ENCODE data around the gene PWWP2B.

Gene PWWP2B

DNA sequence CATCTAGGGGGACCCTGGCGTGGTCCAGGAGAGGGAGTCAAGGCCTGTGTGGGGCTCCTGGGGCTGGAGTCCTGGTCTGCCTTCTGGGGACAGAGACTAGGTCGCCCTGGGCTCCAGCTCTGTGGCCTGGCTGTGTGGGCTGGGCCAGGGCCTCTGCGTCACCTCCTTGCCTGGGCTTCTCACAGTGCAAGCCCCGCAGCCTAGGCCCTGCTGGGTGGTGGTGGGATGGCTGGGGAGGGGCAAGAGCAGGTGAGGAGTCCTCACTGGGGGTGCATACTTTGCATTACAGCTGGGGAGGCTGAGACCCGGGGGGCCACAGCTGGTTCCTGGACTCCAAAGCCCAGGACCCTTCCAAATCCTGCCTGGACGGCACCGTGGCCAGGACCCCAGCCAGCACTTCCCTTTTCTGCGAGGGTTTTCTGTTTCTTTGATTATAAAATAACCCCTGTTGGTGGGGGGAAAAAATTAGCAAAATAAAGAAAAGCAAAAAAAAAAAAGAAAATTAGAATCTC, 23.5 kb downstream of the PWWP2B start:
- H3K4me3 ChIP-seq (replicated peaks in 1 of 2; ENCODE audit: low read depth in 2 of 2, low read length in 2 of 2) = no peak overlapping the region
- no peak for DNase-seq (ENCODE audit: low read depth in 2 of 2)
- no peak for TF ChIP-seq CTCF (IDR thresholded peaks at IDR 0.05; ENCODE audit: low read depth, low read length)

DNA sequence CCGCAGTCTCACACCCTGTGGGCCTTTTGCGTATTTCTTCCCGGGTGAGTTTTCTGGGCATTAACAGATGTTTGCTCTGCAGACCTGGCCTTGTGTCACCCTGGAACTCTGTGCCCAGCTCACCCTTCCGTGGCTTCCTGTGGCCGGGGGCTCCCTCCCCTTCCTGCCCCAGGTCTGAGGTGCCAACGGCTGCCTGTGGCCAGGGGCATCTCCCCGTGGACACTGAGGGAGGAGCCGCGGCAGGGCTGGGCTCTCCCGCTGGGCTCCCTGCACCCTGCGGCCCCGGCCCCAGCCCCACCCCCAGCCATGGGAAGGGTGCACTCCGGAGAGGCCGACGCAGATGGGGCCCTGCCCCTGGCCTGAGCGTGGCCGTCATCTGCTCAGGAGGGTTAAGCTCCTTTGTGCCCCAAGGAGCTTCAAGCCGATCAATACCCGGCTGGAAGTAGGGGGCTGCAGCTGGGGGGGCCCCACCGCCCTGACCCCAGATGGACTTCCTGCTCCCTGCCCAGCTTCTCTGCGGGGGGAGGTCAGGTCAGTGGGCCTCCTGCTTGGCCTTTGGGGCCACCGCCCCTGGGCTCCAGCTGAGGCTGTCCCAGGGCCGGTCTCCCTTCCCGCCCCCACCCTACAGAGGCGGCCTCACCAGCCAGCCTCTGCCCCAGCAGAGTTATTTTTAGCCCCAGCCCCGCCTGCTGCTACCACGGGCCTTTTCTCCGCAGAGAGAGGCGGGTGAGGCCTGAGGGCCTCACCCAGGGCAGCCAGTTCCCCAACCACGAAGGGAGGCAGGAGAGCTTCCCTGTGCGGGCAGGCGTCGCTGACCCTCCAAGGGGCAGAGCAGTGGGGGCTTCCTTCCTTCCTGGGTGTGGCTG, 24.2 kb downstream of the PWWP2B start:
- DNase-seq (ENCODE audit: low read depth in 2 of 2) = peak; percentile 46 to 58
- no peak for TF ChIP-seq CTCF (IDR thresholded peaks at IDR 0.05; ENCODE audit: low read depth, low read length)
- no peak overlapping the region for H3K4me3 ChIP-seq (replicated peaks in 1 of 2; ENCODE audit: low read depth in 2 of 2, low read length in 2 of 2)

GRCh38 chr10:132421847-132422751, 25.1 kb downstream of the PWWP2B start:
- H3K4me3 ChIP-seq (replicated peaks in 1 of 2; ENCODE audit: low read depth in 2 of 2, low read length in 2 of 2) = no peak overlapping the region
- no peak for DNase-seq (ENCODE audit: low read depth in 2 of 2)
- no peak for TF ChIP-seq CTCF (IDR thresholded peaks at IDR 0.05; ENCODE audit: low read depth, low read length)

DNA sequence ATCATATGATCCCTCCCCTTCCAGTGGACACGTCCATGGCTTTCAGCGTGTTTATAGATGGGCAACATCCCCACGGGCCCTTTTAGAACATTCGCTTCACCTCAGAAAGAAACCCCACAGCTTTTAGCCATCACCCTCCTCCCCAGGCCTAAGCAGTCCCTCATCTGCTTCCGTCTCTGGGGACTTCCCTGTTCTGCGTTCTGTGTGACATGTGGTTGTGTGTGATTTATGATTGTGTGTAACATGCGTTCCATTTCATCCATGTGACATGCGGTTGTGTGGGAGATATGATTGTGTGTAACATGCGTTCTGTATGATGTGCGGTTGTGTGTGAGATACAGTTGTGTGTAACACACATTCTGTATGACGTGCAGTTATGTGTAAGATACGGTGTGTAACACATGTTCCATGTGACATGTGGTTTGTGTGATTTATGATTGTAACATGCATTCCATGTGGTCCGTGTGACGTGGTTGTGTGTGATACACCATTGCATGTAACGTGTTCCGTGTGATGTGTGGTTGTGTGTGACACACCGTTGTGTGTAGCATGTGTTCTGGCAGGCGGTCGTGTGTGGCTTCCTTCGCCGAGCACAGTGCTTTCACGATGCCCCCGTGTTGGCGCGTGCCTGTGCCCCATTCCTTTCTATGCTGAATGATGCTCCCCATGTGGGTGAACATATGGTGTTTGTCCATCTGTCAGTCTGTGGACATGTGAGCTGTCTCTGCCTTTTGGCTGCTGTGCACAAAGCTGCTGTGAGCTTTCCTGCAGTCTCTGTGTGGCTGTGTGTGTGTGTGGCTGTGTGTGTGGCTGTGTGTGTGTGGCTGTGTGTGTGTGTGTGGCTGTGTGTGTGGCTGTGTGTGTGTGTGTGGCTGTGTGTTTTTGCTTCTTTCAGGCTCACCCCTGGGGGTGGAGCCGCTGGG, 26.2 kb downstream of the PWWP2B start:
- H3K4me3 ChIP-seq (replicated peaks in 1 of 2; ENCODE audit: low read depth in 2 of 2, low read length in 2 of 2) = no peak overlapping the region
- TF ChIP-seq CTCF (IDR thresholded peaks at IDR 0.05; ENCODE audit: low read depth, low read length) = no peak
- peak in 1 of 2 donors; percentile 18 for DNase-seq (ENCODE audit: low read depth in 2 of 2)

GRCh38 chr10:132423966-132424861, 27.2 kb downstream of the PWWP2B start:
- DNase-seq (ENCODE audit: low read depth in 2 of 2) = no peak
- no peak overlapping the region for H3K4me3 ChIP-seq (replicated peaks in 1 of 2; ENCODE audit: low read depth in 2 of 2, low read length in 2 of 2)
- TF ChIP-seq CTCF (IDR thresholded peaks at IDR 0.05; ENCODE audit: low read depth, low read length) = no peak

All from cardiac fibroblast (primary cell).